ENCODE results near the gene NUP155.
"Not testable (repeated sequence)": the region's sequence is repeated elsewhere in the genome, so short reads cannot be mapped to it uniquely, and the experiment has no call there.

NUP155 gene

GRCh38 chr5:37283214-37283820, 87.6 kb downstream of the NUP155 start:
- DNase-seq (ENCODE audit: low spot score) = no peak

DNA sequence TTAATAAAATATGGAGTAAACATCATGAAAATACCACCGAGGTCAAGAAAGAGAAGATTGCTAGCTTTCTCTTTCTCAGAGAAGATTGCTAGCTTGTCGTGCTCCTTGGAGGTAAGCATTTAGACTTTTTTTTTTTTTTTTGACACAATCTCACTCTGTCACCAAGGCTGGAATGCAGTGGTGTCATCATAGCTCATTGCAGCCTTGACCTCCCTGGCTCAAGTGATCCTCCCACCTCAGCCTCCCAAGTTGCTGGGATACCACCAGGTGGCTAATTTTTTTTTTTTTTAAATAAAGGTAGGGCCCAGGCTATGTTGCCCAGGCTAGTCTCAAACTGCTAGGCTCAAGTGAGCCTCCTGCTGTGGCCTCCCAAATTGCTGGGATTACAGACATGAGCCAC, 95.4 kb downstream of the NUP155 start:
- no peak for DNase-seq (ENCODE audit: low spot score)

DNA sequence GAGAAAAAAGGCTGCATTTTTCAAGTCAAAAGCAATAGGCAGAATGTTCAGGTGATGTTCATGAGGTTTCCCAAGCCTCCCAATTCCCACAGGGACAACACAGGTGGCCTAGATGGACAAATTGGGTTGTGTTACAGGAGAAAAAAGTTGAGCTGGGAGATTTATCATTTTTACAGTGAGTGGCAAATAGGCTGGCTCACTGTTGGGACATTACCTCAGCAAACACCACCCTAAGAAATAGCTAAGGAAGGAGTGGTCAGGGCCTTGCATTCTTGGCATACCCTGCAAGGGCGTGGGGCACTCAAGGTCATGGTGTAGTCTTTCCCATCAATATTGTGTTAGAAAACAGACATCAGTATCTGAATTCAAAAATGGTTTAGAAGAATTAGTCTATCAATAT, 98.4 kb downstream of the NUP155 start:
- DNase-seq (ENCODE audit: low spot score) = no peak

- not testable (repeated sequence) for DNase-seq (ENCODE audit: low spot score)
Measured at GRCh38 chr5:37268100-37268499, 102.8 kb downstream of the NUP155 start.

GRCh38 chr5:37255774-37256358, 115.0 kb downstream of the NUP155 start:
- DNase-seq (ENCODE audit: low spot score) = no peak

DNA sequence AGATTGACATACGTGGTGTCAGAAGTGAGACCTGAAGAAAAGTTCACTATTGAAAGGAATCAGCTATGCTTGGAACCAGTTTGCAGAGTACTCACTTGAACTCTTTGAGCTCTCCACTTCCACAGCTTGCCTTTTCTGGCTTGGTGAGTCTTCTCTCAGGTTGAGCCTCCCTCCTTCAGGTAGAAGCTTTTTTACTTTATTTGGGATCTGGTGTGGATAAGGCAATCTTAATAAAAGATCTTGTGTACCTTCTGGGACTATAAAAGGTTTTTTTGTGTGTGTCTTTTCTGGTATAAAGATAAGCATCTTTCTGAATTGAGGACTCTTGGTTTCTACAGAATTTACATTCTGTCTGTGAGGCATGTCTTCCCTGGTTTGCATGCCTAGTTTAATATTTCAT, 116.3 kb downstream of the NUP155 start:
- DNase-seq (ENCODE audit: low spot score) = no peak

DNA sequence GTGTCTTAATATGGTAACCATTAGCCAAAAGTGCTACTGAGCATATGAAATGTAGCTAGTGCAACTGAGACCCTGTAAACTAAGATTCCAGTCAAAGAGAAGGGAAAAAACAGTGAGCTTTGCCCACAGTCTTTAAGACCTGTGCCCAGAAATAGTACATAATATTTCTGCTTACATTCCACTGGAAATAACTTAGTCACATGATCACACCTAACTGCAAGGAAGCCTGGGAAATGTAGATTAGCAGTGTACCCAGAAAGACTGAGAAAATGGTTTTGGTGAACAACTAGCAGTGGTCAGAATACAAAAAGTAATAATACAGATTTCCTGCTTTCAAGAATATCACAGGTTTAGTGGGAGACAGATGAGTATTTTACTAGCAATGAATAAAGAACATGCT, 119.2 kb downstream of the NUP155 start:
- no peak for DNase-seq (ENCODE audit: low spot score)

- no peak for DNase-seq (ENCODE audit: low spot score)
Measured at GRCh38 chr5:37249815-37250164, 121.1 kb downstream of the NUP155 start.

- DNase-seq (ENCODE audit: low spot score) = peak; percentile 66
Measured at GRCh38 chr5:37248970-37249814, 121.7 kb downstream of the NUP155 start, which contains the start of gene CPLANE1. CPLANE1 (minus strand) TSS chr5:37249376; CDS start chr5:37247698, 1,678 bp downstream.

- DNase-seq (ENCODE audit: low spot score) = no peak
Measured at GRCh38 chr5:37248421-37248969, 122.4 kb downstream of the NUP155 start.

- no peak for DNase-seq (ENCODE audit: low spot score)
Measured at GRCh38 chr5:37247496-37247895, 123.4 kb downstream of the NUP155 start.

GRCh38 chr5:37247036-37247435, 123.9 kb downstream of the NUP155 start:
- no peak for DNase-seq (ENCODE audit: low spot score)
